ENCODE data around the gene WDR6.
A peak's percentile ranks its signal among the peaks of the same experiment; 100 is the strongest.

WDR6 gene

GRCh38 chr3:49028298-49028672 is 21.1 kb downstream of the WDR6 start:
- DNase-seq (ENCODE audit: low read depth): no peak

- peak; percentile 89 for DNase-seq (ENCODE audit: low read depth)
Measured at GRCh38 chr3:49028673-49029562, 21.7 kb downstream of the WDR6 start, which contains the start of gene IMPDH2. TSS of gene IMPDH2 (minus strand) at chr3:49029398. CDS start at chr3:49029350, 48 bp downstream.

DNA sequence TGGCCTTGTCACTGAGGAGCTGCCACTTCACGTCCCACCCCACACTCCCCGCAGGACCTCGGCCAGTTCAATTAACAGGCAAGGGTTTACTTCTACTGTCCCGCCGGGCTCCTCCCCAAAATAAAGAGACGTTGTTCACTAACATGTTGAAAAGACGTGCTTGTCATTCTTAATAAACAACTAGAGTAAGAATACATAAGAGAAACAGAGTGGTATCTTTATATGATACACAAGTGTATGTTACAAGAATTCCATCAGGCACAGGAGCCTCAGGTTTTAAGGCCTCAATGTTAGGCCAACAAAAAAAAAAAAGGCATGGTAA is 22.3 kb downstream of the WDR6 start:
- DNase-seq (ENCODE audit: low read depth): no peak

GRCh38 chr3:49030321-49030720 is 23.1 kb downstream of the WDR6 start:
- DNase-seq (ENCODE audit: low read depth): no peak

DNA sequence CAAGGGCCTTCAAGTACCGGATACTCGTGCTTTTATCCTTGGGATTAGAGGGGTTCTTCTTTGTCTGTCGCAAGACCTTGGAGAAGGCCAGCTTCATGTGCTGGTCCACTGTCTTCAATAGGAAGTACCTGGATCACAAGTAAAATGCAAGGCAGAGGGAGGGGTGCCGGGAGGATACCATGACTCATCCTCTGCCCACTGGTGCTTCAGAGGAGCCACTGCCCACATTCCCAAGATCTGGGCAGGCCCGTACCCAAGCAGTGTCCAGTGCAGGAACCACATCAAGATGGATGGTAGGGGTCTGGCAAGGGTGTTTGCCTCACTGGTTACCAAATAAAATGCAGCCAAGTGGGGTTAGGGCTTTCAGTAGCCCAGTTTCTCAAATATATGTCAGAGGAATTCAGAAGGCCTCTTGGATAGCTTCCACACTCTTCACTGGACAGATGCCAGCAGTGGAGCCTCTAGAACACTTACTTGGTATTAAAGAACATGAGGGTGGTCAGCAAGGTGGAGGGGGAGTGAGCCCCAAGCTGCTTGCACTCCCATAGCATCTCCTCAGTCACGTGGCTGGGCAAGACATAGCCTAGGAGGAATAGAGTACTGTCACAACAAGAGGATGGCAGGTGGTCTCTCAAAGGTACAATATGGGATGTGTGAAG is 25.6 kb downstream of the WDR6 start:
- no peak for DNase-seq (ENCODE audit: low read depth)

DNA sequence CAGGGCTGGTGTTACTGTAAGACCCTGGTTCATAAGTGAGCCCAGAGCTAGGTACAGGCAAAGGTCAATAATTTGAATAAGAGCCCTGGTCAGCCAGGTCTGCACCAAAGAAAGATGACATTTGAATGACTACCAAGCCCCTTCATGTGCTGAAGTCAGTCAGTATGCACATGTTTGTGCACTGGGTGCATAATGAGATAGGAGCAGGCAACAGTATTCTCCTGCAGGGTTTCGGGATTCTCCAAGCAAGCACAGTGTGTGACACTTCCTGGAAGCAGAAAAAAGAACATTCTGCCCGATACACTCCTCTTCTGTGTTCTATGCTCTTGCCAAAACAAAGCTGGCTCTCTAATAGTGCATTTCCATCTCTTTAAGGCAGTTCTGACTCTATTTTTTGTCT is 27.5 kb downstream of the WDR6 start:
- no peak for DNase-seq (ENCODE audit: low read depth)

DNA sequence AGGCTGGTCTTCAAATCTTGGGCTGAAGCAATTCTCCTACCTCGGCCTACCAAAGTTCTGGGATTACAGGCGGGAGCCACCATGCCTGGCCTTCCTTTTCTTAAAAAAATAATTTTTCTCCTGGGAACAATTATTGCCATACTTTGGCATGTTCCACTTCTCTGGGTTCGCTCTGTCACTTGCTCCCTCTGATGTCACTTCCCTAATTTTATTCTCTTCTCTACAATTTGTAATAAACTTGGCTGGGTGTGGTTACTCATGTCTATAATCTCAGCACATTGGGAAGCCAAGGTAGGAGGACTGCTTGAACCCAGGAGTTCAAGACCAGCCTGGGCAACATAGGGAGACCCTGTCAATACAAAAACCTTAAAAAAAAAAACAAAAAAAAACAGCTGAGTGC is 28.1 kb downstream of the WDR6 start:
- no peak for DNase-seq (ENCODE audit: low read depth)

GRCh38 chr3:49053543-49053942 is 46.4 kb downstream of the WDR6 start:
- DNase-seq (ENCODE audit: low read depth): no peak

DNA sequence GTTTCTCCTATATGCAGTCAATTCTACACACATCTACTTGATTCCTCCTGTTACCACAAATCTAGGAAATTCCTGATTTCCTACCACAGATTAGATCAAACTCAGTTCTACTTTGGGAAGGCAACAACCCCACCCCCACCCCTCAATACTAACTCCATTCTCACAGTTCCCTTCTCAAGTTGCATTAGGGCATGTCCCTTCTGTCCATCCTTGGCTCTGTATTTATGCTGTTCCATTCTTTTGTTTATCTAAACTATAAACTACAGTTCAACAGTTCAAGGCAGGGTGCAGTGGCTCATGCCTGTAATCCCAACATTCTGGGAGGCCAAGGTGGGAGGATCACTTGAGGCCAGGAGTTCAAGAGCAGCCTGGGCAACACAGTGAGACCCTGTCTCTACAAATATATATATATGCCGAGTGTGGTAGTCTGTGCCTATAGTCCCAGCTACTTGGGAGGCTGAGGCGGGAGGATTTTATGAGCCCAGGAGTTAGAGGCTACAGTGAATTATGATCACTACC is 47.2 kb downstream of the WDR6 start:
- no peak for DNase-seq (ENCODE audit: low read depth)

- no peak for DNase-seq (ENCODE audit: low read depth)
Measured at GRCh38 chr3:49057268-49057667, 50.1 kb downstream of the WDR6 start.

- no peak for DNase-seq (ENCODE audit: low read depth)
Measured at GRCh38 chr3:49058011-49058410, 50.8 kb downstream of the WDR6 start.
